AG10803 (cell line): ENCODE results near the gene SPRYD3.

Experiments
- DNase-seq: peaks from one replicate; pipeline ENCODE4 v3.0.0; 2010; ENCODE audit warnings: low read depth
- H3K4me3 ChIP-seq: 2 replicates; pipeline ENCODE4 v1.5.1; 2011; ENCODE audit warnings: mild to moderate bottlenecking, low read length, control low read depth
- TF ChIP-seq, protein P1 (sequence below): conservative IDR thresholded peaks from 2 replicates; pipeline ENCODE4 v1.5.1; 2011; ENCODE audit warnings: mild to moderate bottlenecking, low read length, control low read depth, inconsistent platforms

SPRYD3 gene

DNA sequence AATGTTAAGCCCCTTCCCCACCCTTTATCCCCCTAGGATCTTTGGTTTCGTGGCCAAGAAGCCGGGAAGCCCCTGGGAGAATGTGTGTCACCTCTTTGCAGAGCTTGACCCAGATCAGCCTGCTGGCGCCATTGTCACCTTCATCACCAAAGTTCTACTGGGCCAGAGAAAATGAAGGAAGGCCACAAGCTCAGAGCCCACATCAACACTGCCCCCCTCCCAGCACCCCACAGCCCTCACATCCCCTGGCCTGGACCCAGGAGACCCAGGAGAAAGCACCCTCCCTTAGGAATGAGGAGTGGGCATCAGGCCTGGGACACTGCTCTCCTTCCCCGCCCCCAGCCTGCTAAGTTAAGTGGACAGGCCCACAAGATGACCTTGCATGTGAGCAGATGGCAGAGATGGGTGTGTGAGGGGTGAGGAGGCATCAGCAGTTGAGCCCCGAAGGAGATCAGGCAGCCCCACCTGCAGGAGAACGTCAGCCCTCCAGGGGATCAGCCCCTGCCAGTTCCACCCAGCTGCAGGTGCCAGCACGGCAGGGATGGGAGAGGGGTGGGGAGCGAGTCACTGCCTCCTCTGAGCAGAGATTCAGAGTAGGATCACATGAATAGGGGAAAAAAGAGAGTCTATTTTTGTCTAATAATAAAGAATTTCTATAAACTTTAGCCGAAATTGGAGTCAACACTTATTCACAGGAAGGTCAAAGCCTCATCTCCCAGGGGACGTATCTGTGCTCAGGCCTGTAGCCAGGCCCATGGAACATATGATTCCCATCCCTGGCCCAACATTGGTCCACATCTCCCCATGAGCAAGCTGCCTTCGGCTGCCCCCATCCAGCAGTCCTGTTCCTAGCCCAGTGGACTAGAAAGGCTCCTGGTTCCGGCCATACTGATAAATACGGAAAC is 15.2 kb downstream of the SPRYD3 start:
- TF ChIP-seq, protein P1, sequence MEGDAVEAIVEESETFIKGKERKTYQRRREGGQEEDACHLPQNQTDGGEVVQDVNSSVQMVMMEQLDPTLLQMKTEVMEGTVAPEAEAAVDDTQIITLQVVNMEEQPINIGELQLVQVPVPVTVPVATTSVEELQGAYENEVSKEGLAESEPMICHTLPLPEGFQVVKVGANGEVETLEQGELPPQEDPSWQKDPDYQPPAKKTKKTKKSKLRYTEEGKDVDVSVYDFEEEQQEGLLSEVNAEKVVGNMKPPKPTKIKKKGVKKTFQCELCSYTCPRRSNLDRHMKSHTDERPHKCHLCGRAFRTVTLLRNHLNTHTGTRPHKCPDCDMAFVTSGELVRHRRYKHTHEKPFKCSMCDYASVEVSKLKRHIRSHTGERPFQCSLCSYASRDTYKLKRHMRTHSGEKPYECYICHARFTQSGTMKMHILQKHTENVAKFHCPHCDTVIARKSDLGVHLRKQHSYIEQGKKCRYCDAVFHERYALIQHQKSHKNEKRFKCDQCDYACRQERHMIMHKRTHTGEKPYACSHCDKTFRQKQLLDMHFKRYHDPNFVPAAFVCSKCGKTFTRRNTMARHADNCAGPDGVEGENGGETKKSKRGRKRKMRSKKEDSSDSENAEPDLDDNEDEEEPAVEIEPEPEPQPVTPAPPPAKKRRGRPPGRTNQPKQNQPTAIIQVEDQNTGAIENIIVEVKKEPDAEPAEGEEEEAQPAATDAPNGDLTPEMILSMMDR, result no peak; the same call in 1 of the 2 replicates
- no peak overlapping the region for H3K4me3 ChIP-seq
- DNase-seq, result peak; percentile 81

DNA sequence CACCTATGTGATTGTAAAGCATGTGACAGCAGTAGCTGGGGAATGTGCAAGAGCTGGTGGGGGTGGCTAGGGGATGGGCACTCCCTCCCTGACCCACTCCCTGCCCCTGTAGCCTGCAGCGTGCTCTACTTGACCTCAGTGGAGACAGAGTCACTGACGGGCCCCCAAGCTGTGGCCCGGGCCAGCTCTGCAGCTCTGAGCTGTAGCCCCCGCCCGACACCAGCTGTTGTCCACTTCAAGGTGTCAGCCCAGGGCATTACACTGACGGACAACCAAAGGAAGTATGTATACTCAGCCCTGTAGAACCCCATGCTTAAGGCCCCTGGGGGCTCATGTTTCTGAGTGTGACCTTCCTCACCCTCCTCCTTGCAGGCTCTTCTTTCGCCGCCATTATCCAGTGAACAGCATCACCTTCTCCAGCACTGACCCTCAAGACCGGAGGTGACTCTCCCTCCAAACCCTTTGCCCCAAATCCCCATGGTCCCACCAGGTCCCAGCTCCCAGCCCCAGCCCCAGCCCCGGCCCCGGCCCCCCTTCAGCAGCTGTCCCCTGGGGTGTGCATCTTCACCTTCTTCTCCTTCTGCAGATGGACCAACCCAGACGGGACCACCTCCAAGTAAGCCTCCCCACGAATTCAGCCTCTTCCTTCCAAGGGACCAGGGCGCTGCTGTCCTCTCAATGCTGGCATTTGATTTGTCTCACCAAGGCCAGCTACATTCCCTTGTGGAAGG is 16.0 kb downstream of the SPRYD3 start:
- no peak for DNase-seq
- TF ChIP-seq, protein P1, result no peak

DNA sequence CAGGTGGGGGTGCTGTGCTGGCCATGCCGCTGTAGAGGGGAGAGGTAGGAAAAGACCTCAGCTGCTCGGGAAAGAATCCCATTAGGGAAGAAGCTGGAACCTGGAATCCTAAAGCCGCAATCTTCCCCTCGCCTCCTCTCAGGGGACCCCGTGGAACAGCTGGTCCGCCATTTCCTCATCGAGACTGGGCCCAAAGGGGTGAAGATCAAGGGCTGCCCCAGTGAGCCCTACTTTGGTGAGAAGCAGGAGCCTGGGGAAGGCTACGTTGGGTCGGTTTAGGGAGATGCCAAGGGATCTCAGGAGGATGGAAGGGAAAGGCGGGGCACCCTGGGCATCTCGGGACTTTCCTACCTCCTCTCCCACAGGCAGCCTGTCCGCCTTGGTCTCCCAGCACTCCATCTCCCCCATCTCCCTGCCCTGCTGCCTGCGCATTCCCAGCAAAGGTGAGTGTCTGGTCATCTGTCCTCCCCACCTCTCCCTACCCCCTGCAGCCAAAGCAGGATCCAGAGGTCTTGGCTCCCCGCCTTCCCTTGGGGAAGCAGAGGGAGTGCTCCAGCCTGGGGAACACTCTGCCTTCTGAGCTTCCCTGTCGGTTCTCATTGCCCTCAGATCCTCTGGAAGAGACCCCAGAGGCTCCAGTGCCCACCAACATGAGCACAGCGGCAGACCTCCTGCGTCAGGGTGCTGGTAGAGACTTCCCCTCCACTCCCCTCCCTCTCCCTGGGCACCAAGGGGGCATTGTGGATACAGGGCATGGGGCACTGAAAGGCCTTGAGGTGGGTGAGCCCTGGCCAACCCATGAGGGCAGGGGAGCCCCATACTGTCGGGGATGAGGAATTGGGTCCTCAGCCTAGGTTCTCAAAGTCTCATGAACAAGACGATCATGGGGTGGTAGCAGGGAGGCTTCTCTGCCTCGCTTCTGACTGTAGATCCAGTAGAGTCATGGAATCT is 16.9 kb downstream of the SPRYD3 start:
- DNase-seq, result no peak
- TF ChIP-seq, protein P1, result no peak
- no peak overlapping the region for H3K4me3 ChIP-seq

More for the DNA sequence above, 16.0 kb downstream of the SPRYD3 start:
- H3K4me3 ChIP-seq, result no peak overlapping the region

DNA sequence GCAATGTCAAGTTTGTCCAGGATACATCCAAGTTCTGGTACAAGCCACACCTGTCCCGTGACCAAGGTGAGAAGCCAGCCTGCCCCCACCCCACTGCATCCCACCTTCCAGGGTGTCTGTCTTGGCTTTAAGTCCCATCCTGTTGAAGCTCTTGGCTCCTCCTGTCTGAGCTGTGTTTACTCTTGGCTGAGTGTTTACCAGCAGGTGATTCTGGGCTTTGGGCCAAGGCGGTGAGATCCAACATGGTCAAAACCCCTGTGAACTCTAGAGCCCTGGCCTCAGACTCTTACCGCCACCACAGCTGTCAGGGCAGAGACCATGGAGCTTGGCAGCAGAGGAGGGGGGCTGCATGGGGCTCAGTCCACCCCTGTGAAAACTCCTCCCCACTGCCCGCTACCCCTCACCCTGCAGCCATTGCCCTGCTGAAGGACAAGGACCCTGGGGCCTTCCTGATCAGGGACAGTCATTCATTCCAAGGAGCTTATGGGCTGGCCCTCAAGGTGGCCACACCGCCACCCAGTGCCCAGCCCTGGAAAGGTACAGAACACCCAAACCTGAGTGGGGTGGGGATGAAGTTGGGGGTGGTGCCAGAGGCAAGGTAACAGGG is 17.7 kb downstream of the SPRYD3 start:
- no peak overlapping the region for H3K4me3 ChIP-seq
- DNase-seq, result no peak
- TF ChIP-seq, protein P1, result 0 out of 2 replicates have a peak, but pooled peaks have one; percentile 3

DNA sequence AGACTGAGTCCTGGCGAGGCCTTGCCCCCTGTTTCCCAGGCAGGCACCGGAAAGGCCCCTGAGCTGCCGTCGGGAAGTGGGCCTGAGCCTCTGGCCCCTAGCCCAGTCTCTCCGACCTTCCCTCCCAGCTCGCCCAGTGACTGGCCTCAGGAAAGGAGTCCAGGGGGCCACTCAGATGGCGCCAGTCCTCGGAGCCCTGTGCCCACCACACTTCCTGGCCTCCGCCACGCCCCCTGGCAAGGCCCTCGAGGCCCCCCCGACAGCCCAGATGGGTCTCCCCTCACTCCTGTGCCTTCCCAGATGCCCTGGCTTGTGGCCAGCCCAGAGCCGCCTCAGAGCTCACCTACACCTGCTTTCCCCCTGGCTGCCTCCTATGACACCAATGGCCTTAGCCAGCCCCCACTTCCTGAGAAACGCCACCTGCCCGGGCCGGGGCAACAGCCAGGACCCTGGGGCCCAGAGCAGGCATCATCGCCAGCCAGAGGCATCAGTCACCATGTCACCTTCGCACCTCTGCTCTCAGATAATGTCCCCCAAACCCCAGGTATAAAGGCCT is 18.4 kb downstream of the SPRYD3 start:
- DNase-seq, result no peak
- H3K4me3 ChIP-seq, result no peak overlapping the region
- TF ChIP-seq, protein P1, result no peak
